ENCODE results near the gene RAC3. TPM values are rescaled to one million over a fixed set of nuclear protein-coding genes. Genes with fewer than 3 reads are reported as not detected.

The RAC3 gene
- polyA plus RNA-seq, 3 donors, result 8.2 to 9.3 (median 8.2) TPM

- no peak for DNase-seq (ENCODE audit: low read depth in 3 of 3, low spot score in 2 of 3)
Observed at GRCh38 chr17:82022310-82022980, 9.0 kb upstream of the RAC3 start, which contains the start of gene CENPX. TSS of gene CENPX (minus strand) at chr17:82022878. CDS start at chr17:82022861, 17 bp downstream.

- DNase-seq (ENCODE audit: low read depth in 3 of 3, low spot score in 2 of 3), result peak; percentile 93 to 99 (median 96)
Observed at GRCh38 chr17:82022981-82023446, 8.5 kb upstream of the RAC3 start, which contains the start of gene LRRC45. TSS of gene LRRC45 (plus strand) at chr17:82023305. CDS start at chr17:82023644, 339 bp downstream.

- DNase-seq (ENCODE audit: low read depth in 3 of 3, low spot score in 2 of 3), result no peak
Observed at GRCh38 chr17:82023447-82024241, 7.8 kb upstream of the RAC3 start.

- DNase-seq (ENCODE audit: low read depth in 3 of 3, low spot score in 2 of 3), result no peak
Observed at GRCh38 chr17:82024859-82025258, 6.6 kb upstream of the RAC3 start.

GRCh38 chr17:82025401-82026107, 5.9 kb upstream of the RAC3 start:
- no peak for DNase-seq (ENCODE audit: low read depth in 3 of 3, low spot score in 2 of 3)

GRCh38 chr17:82028246-82028645, 3.2 kb upstream of the RAC3 start:
- no peak for DNase-seq (ENCODE audit: low read depth in 3 of 3, low spot score in 2 of 3)

GRCh38 chr17:82028966-82029365, 2.5 kb upstream of the RAC3 start:
- no peak for DNase-seq (ENCODE audit: low read depth in 3 of 3, low spot score in 2 of 3)

- DNase-seq (ENCODE audit: low read depth in 3 of 3, low spot score in 2 of 3), result no peak
Observed at GRCh38 chr17:82029391-82029790, 2.1 kb upstream of the RAC3 start.

GRCh38 chr17:82029990-82030469, 1.4 kb upstream of the RAC3 start:
- DNase-seq (ENCODE audit: low read depth in 3 of 3, low spot score in 2 of 3), result no peak

- peak in 1 of 3 donors; percentile 62 for DNase-seq (ENCODE audit: low read depth in 3 of 3, low spot score in 2 of 3)
Observed at GRCh38 chr17:82030470-82031302, 792 bp upstream of the RAC3 start.

GRCh38 chr17:82031885-82032627, 578 bp downstream of the RAC3 start:
- no peak for DNase-seq (ENCODE audit: low read depth in 3 of 3, low spot score in 2 of 3)

- no peak for DNase-seq (ENCODE audit: low read depth in 3 of 3, low spot score in 2 of 3)
Observed at GRCh38 chr17:82033359-82034085, 2.0 kb downstream of the RAC3 start.

- no peak for DNase-seq (ENCODE audit: low read depth in 3 of 3, low spot score in 2 of 3)
Observed at GRCh38 chr17:82034371-82035011, 3.0 kb downstream of the RAC3 start.

GRCh38 chr17:82035488-82035887, 4.0 kb downstream of the RAC3 start:
- no peak for DNase-seq (ENCODE audit: low read depth in 3 of 3, low spot score in 2 of 3)

- no peak for DNase-seq (ENCODE audit: low read depth in 3 of 3, low spot score in 2 of 3)
Observed at GRCh38 chr17:82035956-82036633, 4.6 kb downstream of the RAC3 start.

GRCh38 chr17:82036634-82037091, 5.2 kb downstream of the RAC3 start:
- no peak for DNase-seq (ENCODE audit: low read depth in 3 of 3, low spot score in 2 of 3)

- DNase-seq (ENCODE audit: low read depth in 3 of 3, low spot score in 2 of 3), result peak; percentile 73 to 91 (median 89)
Observed at GRCh38 chr17:82037092-82037888, 5.8 kb downstream of the RAC3 start, which contains the start of gene DCXR. TSS of gene DCXR (minus strand) at chr17:82037697. CDS start at chr17:82037682, 15 bp downstream.

All from right renal cortex interstitium (tissue), 3 donors.